ENCODE results near the gene TNRC6B.
"Not testable (repeated sequence)": the region's sequence is repeated elsewhere in the genome, so short reads cannot be mapped to it uniquely, and the experiment has no call there.

TNRC6B gene

DNA sequence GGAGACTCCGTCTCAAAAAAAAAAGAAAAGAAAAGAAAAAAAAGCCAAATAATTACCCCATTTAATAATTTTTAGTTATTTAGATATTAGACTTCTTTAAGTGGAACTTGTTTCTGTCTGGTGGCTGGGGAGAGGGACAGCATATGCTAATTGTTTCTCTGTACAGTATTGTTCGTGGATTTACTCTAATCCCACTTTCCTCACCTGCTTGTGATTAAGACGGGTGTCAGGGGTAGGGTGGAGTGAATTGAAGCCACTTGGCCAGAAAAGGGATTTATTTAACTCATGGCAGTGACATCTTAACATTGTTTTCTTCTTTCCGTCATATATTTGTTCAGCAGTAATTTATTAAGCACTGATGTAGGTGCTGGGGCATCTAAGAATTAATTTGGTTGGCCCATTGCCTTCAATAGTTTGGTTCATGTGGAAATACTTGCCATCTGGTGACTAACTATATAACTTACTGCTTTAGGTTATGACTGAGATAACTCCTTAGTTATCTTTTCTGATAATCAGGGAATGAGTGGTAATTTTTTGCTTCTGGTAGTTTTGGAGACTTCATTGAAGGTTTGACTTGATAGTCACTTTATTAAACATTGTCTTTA is 4.6 kb downstream of the TNRC6B start:
- Histone ChIP-seq H3K36me3 (ENCODE audit: control insufficient read depth, insufficient read depth, low read length) (no peaks in the 10 kb centered on the region), H3K27ac (ENCODE audit: insufficient read depth, low read length, poor library complexity, severe bottlenecking) (peak overlapping the region; percentile 21), H3K4me1 (ENCODE audit: control insufficient read depth, insufficient read depth, low read length, poor library complexity, severe bottlenecking) (peaks cover 16% of the 10 kb centered on the region), H3K4me3 (ENCODE audit: insufficient read depth, low read depth, low read length, poor library complexity, severe bottlenecking) (peak overlapping the region; percentile 19), H3K27me3 (replicated peaks; ENCODE audit: control insufficient read depth, insufficient read depth, low read length, poor library complexity, severe bottlenecking) (no peaks in the 10 kb centered on the region), H3K9me3 (ENCODE audit: control insufficient read depth, low read length) (no peaks in the 10 kb centered on the region)
- DNase-seq: no peak

DNA sequence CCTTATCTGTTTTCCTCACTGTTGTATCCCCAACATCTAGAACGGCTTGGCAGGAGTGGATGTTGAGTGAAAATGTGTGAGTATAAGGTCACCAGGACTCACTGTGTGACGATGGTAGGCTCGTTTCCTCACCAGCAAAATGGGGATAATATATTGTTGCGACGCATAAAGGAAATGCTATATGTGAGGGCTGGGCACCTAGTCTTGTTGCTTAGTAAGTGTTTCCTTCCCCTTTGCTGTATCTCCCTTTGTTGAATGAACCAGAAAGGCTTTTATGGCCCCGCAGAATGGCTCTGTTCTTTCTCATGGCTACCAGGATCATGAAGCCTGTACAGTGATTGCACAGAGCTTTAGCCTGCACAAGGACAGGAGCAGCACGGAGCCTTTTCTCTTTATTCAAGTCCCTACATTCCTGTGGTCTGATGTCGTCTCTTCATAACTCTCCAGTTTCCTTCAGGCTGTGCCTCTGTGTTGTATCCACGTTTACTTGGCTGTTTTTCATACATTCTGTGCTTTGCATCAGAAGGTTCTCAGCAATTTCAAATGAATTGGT is 5.4 kb downstream of the TNRC6B start:
- Histone ChIP-seq H3K27ac (ENCODE audit: insufficient read depth, low read length, poor library complexity, severe bottlenecking) (peak overlapping the region; percentile 21), H3K4me3 (ENCODE audit: insufficient read depth, low read depth, low read length, poor library complexity, severe bottlenecking) (peak overlapping the region; percentile 19)

GRCh38 chr22:40183603-40184002 is 5.9 kb downstream of the TNRC6B start:
- not testable (repeated sequence) for H3K36me3 ChIP-seq (ENCODE audit: control insufficient read depth, insufficient read depth, low read length); H3K9me3 ChIP-seq (ENCODE audit: control insufficient read depth, low read length); DNase-seq; H3K27me3 ChIP-seq (replicated peaks; ENCODE audit: control insufficient read depth, insufficient read depth, low read length, poor library complexity, severe bottlenecking); H3K27ac ChIP-seq (ENCODE audit: insufficient read depth, low read length, poor library complexity, severe bottlenecking); H3K4me3 ChIP-seq (ENCODE audit: insufficient read depth, low read depth, low read length, poor library complexity, severe bottlenecking)
- peaks cover 16% of the 10 kb centered on the region for H3K4me1 ChIP-seq (ENCODE audit: control insufficient read depth, insufficient read depth, low read length, poor library complexity, severe bottlenecking)

More for the DNA sequence above, 5.4 kb downstream of the TNRC6B start:
- Histone ChIP-seq H3K9me3 (ENCODE audit: control insufficient read depth, low read length) (no peaks in the 10 kb centered on the region), H3K36me3 (ENCODE audit: control insufficient read depth, insufficient read depth, low read length) (no peaks in the 10 kb centered on the region), H3K27me3 (replicated peaks; ENCODE audit: control insufficient read depth, insufficient read depth, low read length, poor library complexity, severe bottlenecking) (no peaks in the 10 kb centered on the region), H3K4me1 (ENCODE audit: control insufficient read depth, insufficient read depth, low read length, poor library complexity, severe bottlenecking) (peaks cover 16% of the 10 kb centered on the region)
- no peak for DNase-seq

- Histone ChIP-seq H3K4me1 (ENCODE audit: control insufficient read depth, insufficient read depth, low read length, poor library complexity, severe bottlenecking) (peaks cover 6% of the 10 kb centered on the region), H3K4me3 (ENCODE audit: insufficient read depth, low read depth, low read length, poor library complexity, severe bottlenecking) (no peak overlapping the region), H3K27ac (ENCODE audit: insufficient read depth, low read length, poor library complexity, severe bottlenecking) (no peak overlapping the region), H3K36me3 (ENCODE audit: control insufficient read depth, insufficient read depth, low read length) (no peaks in the 10 kb centered on the region), H3K9me3 (ENCODE audit: control insufficient read depth, low read length) (no peaks in the 10 kb centered on the region), H3K27me3 (replicated peaks; ENCODE audit: control insufficient read depth, insufficient read depth, low read length, poor library complexity, severe bottlenecking) (no peaks in the 10 kb centered on the region)
- DNase-seq: no peak
Observed at GRCh38 chr22:40187389-40187788, 9.7 kb downstream of the TNRC6B start.

GRCh38 chr22:40189997-40190396 is 12.3 kb downstream of the TNRC6B start:
- Histone ChIP-seq H3K9me3 (ENCODE audit: control insufficient read depth, low read length) (no peaks in the 10 kb centered on the region), H3K27me3 (replicated peaks; ENCODE audit: control insufficient read depth, insufficient read depth, low read length, poor library complexity, severe bottlenecking) (no peaks in the 10 kb centered on the region), H3K4me1 (ENCODE audit: control insufficient read depth, insufficient read depth, low read length, poor library complexity, severe bottlenecking) (peaks cover 20% of the 10 kb centered on the region), H3K27ac (ENCODE audit: insufficient read depth, low read length, poor library complexity, severe bottlenecking) (no peak overlapping the region), H3K4me3 (ENCODE audit: insufficient read depth, low read depth, low read length, poor library complexity, severe bottlenecking) (no peak overlapping the region), H3K36me3 (ENCODE audit: control insufficient read depth, insufficient read depth, low read length) (no peaks in the 10 kb centered on the region)
- no peak for DNase-seq

DNA sequence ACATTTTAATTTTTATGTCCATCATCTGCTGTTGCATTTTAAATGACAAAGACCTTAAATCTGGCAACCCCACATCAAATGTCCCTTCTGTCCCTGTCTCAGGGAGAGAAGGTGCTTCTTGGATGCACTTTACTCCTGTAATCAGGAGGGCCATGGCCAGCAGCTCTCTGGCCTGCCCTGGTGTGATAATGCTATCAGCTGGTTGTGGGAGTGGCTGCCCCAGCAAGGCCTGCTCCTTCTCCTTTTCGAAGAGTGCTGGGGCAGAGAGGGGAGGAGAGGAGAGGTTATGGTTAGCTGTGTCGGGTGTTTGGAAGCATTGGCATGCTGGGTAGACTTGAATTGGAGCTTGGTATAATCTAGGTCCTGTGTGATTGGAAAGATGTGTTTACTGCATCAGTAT is 12.8 kb downstream of the TNRC6B start:
- Histone ChIP-seq H3K27ac (ENCODE audit: insufficient read depth, low read length, poor library complexity, severe bottlenecking) (no peak overlapping the region), H3K4me1 (ENCODE audit: control insufficient read depth, insufficient read depth, low read length, poor library complexity, severe bottlenecking) (peaks cover 20% of the 10 kb centered on the region)

GRCh38 chr22:40193429-40194421 is 16.0 kb downstream of the TNRC6B start:
- DNase-seq: no peak
- H3K27ac ChIP-seq (ENCODE audit: insufficient read depth, low read length, poor library complexity, severe bottlenecking): no peak overlapping the region

More for the DNA sequence above, 12.8 kb downstream of the TNRC6B start:
- DNase-seq: no peak
- Histone ChIP-seq H3K27me3 (replicated peaks; ENCODE audit: control insufficient read depth, insufficient read depth, low read length, poor library complexity, severe bottlenecking) (no peaks in the 10 kb centered on the region), H3K9me3 (ENCODE audit: control insufficient read depth, low read length) (no peaks in the 10 kb centered on the region), H3K36me3 (ENCODE audit: control insufficient read depth, insufficient read depth, low read length) (no peaks in the 10 kb centered on the region), H3K4me3 (ENCODE audit: insufficient read depth, low read depth, low read length, poor library complexity, severe bottlenecking) (no peak overlapping the region)

GRCh38 chr22:40194656-40195055 is 16.9 kb downstream of the TNRC6B start:
- H3K27me3 ChIP-seq (replicated peaks; ENCODE audit: control insufficient read depth, insufficient read depth, low read length, poor library complexity, severe bottlenecking): no peaks in the 10 kb centered on the region
- H3K4me3 ChIP-seq (ENCODE audit: insufficient read depth, low read depth, low read length, poor library complexity, severe bottlenecking): no peak overlapping the region
- H3K36me3 ChIP-seq (ENCODE audit: control insufficient read depth, insufficient read depth, low read length): no peaks in the 10 kb centered on the region
- no peaks in the 10 kb centered on the region for H3K9me3 ChIP-seq (ENCODE audit: control insufficient read depth, low read length)
- peaks cover 35% of the 10 kb centered on the region for H3K4me1 ChIP-seq (ENCODE audit: control insufficient read depth, insufficient read depth, low read length, poor library complexity, severe bottlenecking)
- H3K27ac ChIP-seq (ENCODE audit: insufficient read depth, low read length, poor library complexity, severe bottlenecking): no peak overlapping the region
- DNase-seq: no peak

More at GRCh38 chr22:40193429-40194421, 16.0 kb downstream of the TNRC6B start:
- Histone ChIP-seq H3K36me3 (ENCODE audit: control insufficient read depth, insufficient read depth, low read length) (no peaks in the 10 kb centered on the region), H3K27me3 (replicated peaks; ENCODE audit: control insufficient read depth, insufficient read depth, low read length, poor library complexity, severe bottlenecking) (no peaks in the 10 kb centered on the region), H3K4me1 (ENCODE audit: control insufficient read depth, insufficient read depth, low read length, poor library complexity, severe bottlenecking) (peaks cover 32% of the 10 kb centered on the region), H3K4me3 (ENCODE audit: insufficient read depth, low read depth, low read length, poor library complexity, severe bottlenecking) (no peak overlapping the region), H3K9me3 (ENCODE audit: control insufficient read depth, low read length) (no peaks in the 10 kb centered on the region)

DNA sequence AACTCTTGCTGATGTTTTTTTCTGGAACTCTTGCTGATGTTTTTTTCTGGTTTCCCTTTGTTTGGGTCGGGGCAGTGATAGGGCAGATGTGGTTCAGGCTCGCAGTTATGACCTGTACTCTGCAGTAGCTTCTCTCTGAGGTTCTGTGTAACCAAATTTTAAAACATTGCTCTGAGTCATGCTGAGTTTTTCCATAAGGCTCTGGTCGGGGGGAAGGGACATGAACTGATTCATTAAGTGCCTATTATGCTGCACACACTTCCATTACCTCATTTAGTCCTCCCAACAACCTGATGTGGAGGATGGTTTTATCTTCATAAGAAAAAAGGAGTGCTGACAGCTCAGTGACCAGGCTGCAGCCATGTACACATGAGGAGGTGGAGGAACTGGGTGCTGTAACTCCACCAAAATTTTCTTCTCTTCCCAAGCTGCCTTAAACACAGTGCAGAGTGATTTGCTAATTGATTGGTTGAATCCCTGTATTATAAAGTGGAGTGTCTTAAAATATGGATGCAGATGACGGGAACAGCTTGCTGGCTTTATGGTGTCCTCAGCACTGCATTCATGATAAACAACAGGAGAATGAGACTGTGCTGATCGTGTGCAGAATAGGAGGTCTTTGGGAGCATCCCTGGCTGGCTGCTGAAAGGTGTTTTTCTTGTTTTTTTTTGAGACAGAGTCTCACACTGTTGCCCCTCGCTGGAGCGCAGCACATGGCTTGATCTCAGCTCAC is 19.1 kb downstream of the TNRC6B start:
- Histone ChIP-seq H3K9me3 (ENCODE audit: control insufficient read depth, low read length) (no peaks in the 10 kb centered on the region), H3K36me3 (ENCODE audit: control insufficient read depth, insufficient read depth, low read length) (no peaks in the 10 kb centered on the region), H3K4me3 (ENCODE audit: insufficient read depth, low read depth, low read length, poor library complexity, severe bottlenecking) (no peak overlapping the region), H3K27me3 (replicated peaks; ENCODE audit: control insufficient read depth, insufficient read depth, low read length, poor library complexity, severe bottlenecking) (no peaks in the 10 kb centered on the region), H3K27ac (ENCODE audit: insufficient read depth, low read length, poor library complexity, severe bottlenecking) (no peak overlapping the region), H3K4me1 (ENCODE audit: control insufficient read depth, insufficient read depth, low read length, poor library complexity, severe bottlenecking) (peaks cover 38% of the 10 kb centered on the region)
- DNase-seq: no peak

All from effector memory CD4-positive, alpha-beta T cell (primary cell).